H1 (cell line): ENCODE measurements around the gene EVI2B. TPM values are rescaled to one million over a fixed set of nuclear protein-coding genes. Genes with fewer than 3 reads are reported as not detected.
"Not testable (repeated sequence)": the region's sequence is repeated elsewhere in the genome, so short reads cannot be mapped to it uniquely, and the experiment has no call there.

Source experiments
- CTCF ChIA-PET: fragments of 300-600 bp; sonication (Branson Sonifier 250); formaldehyde crosslinking; loops from one replicate; lab custom pipeline; 2021; ENCODE audit not compliant: partially characterized antibody; lab: Charles Lee
- POLR2A ChIA-PET: fragments of 300-600 bp; sonication (Branson Sonifier 250); formaldehyde crosslinking; loops from one replicate; lab custom pipeline; 2021; ENCODE audit warnings: inconsistent platforms; ENCODE audit not compliant: partially characterized antibody; lab: Charles Lee
- DNase-seq, 2 experiments: peaks; one replicate each; pipeline versions ENCODE4 v3.0.0 to v3.0.0-alpha.2; 2010 to 2022; ENCODE audit warnings: low spot score in 2 of 2, low read depth in 1 of 2, mixed read lengths in 1 of 2
- FAIRE-seq: peaks from 2 replicates; lab custom pipeline; 2011; peaks lifted over from hg19 to GRCh38; lab: Jason Lieb, UNC
- H2AFZ ChIP-seq: 2 replicates; pipeline ENCODE4 v1.8.1; 2012; ENCODE audit warnings: low read length, inconsistent platforms
- H2AK5ac ChIP-seq: 2 replicates; pipeline ENCODE4 v1.6.1; 2013; ENCODE audit warnings: low read depth, low read length
- H2BK120ac ChIP-seq: replicated peaks from 2 replicates; pipeline ENCODE3; 2013; ENCODE audit warnings: low read depth, low read length, inconsistent platforms
- H2BK12ac ChIP-seq: 2 replicates; pipeline ENCODE4 v1.6.1; 2013; ENCODE audit warnings: low read depth, low read length
- H2BK15ac ChIP-seq: 2 replicates; pipeline ENCODE4 v1.6.1; 2013; ENCODE audit warnings: low read length
- H2BK20ac ChIP-seq: 2 replicates; pipeline ENCODE4 v1.6.1; 2013; ENCODE audit warnings: low read length
- H2BK5ac ChIP-seq: 2 replicates; pipeline ENCODE4 v1.6.1; 2013; ENCODE audit warnings: low read depth, low read length
- H3K14ac ChIP-seq: 2 replicates; pipeline ENCODE4 v1.6.1; 2013; ENCODE audit warnings: inconsistent platforms; ENCODE audit not compliant: insufficient read length
- H3K18ac ChIP-seq: 2 replicates; pipeline ENCODE4 v1.6.1; 2013; ENCODE audit warnings: low read length; ENCODE audit errors: extremely low read depth
- H3K23ac ChIP-seq: 2 replicates; pipeline ENCODE4 v1.6.1; 2013; ENCODE audit warnings: inconsistent platforms; ENCODE audit not compliant: insufficient read length
- H3K23me2 ChIP-seq: 2 replicates; pipeline ENCODE4 v1.6.1; 2013; ENCODE audit warnings: low read depth, low read length
- H3K27ac ChIP-seq: 2 replicates; pipeline ENCODE4 v1.6.1; 2011; ENCODE audit warnings: low read depth, low read length, inconsistent platforms
- H3K27me3 ChIP-seq, 4 experiments: replicated peaks in 1 of 4; 1 replicate in 1 of 4; 2 replicates in 3 of 4; pipeline versions ENCODE4 v1.6.1 to v1.8.1; 2011 to 2013; ENCODE audit warnings: low read length in 3 of 4, mild to moderate bottlenecking in 3 of 4, inconsistent platforms in 2 of 4, mixed read lengths in 2 of 4, moderate library complexity in 1 of 4; ENCODE audit not compliant: control insufficient read depth in 3 of 4, insufficient read depth in 3 of 4; ENCODE audit errors: extremely low read depth in 1 of 4
- H3K36me3 ChIP-seq, 4 experiments: 2 replicates each; pipeline versions ENCODE4 v1.6.1 to v1.8.1; 2011 to 2013; ENCODE audit warnings: mild to moderate bottlenecking in 4 of 4, low read length in 3 of 4, moderate library complexity in 2 of 4, control low read depth in 1 of 4, inconsistent platforms in 1 of 4; ENCODE audit not compliant: insufficient read depth in 4 of 4, control insufficient read depth in 2 of 4
- H3K4ac ChIP-seq: replicated peaks from 2 replicates; pipeline ENCODE3; 2013; ENCODE audit warnings: low read length, low read depth, mixed read lengths, inconsistent platforms; ENCODE audit not compliant: insufficient read length
- H3K4me1 ChIP-seq, 4 experiments: replicated peaks in 1 of 4; 1 replicate in 1 of 4; 2 replicates in 3 of 4; pipeline versions ENCODE4 v1.6.1 to v1.8.1; 2011 to 2013; ENCODE audit warnings: low read length in 3 of 4, inconsistent platforms in 2 of 4, mixed read lengths in 1 of 4; ENCODE audit not compliant: insufficient read depth in 4 of 4, control insufficient read depth in 3 of 4
- H3K4me2 ChIP-seq, 2 experiments: 2 replicates each; pipeline versions ENCODE4 v1.6.1 to v1.8.1; 2011 to 2013; ENCODE audit warnings: low read depth in 2 of 2, low read length in 2 of 2, control low read depth in 1 of 2, inconsistent platforms in 1 of 2, mild to moderate bottlenecking in 1 of 2; ENCODE audit not compliant: insufficient read depth in 1 of 2
- H3K4me3 ChIP-seq, 4 experiments: fragments of 200-600, 300-600 bp in 1 of 4; sonication (generic), shearing (Covaris generic), sonication (Bioruptor Twin) in 1 of 4; 2 replicates each; pipeline versions ENCODE4 v1.5.1 to v1.8.1; 2011 to 2016; ENCODE audit warnings: low read length in 4 of 4, low read depth in 3 of 4, control low read depth in 2 of 4, inconsistent platforms in 2 of 4, mild to moderate bottlenecking in 2 of 4, mixed read lengths in 1 of 4, moderate library complexity in 1 of 4; ENCODE audit not compliant: insufficient read depth in 2 of 4; ENCODE audit errors: extremely low read depth in 1 of 4
- H3K56ac ChIP-seq: replicated peaks from 2 replicates; pipeline ENCODE3; 2013; ENCODE audit warnings: low read depth, mild to moderate bottlenecking, mixed read lengths, low read length, inconsistent platforms; ENCODE audit not compliant: insufficient read length
- H3K79me1 ChIP-seq: 2 replicates; pipeline ENCODE4 v1.6.1; 2013; ENCODE audit warnings: low read depth, low read length, control low read depth
- H3K79me2 ChIP-seq, 2 experiments: 2 replicates each; pipeline versions ENCODE4 v1.6.1 to v1.8.1; 2012 to 2013; ENCODE audit warnings: low read length in 2 of 2, mild to moderate bottlenecking in 2 of 2, inconsistent platforms in 1 of 2; ENCODE audit not compliant: insufficient read depth in 2 of 2, control insufficient read depth in 1 of 2
- H3K9ac ChIP-seq, 4 experiments: replicated peaks in 1 of 4; 1 replicate in 1 of 4; 2 replicates in 3 of 4; pipeline versions ENCODE4 v1.6.1 to v1.8.1; 2011 to 2013; ENCODE audit warnings: low read depth in 3 of 4, low read length in 3 of 4, control low read depth in 2 of 4, mild to moderate bottlenecking in 2 of 4, moderate library complexity in 2 of 4, inconsistent platforms in 1 of 4; ENCODE audit errors: extremely low read depth in 1 of 4
- H3K9me3 ChIP-seq, 2 experiments: 2 replicates each; pipeline versions ENCODE4 v1.6.1 to v1.8.1; 2012 to 2013; ENCODE audit warnings: mild to moderate bottlenecking in 2 of 2, moderate library complexity in 2 of 2, control low read depth in 1 of 2, inconsistent platforms in 1 of 2, low read depth in 1 of 2, low read length in 1 of 2, mixed read lengths in 1 of 2; ENCODE audit not compliant: insufficient read depth in 2 of 2
- H4K20me1 ChIP-seq, 2 experiments: replicated peaks in 1 of 2; 2 replicates each; pipeline versions ENCODE3 to v1.8.1; 2011 to 2013; ENCODE audit warnings: inconsistent platforms in 2 of 2, low read length in 2 of 2, mild to moderate bottlenecking in 1 of 2; ENCODE audit not compliant: insufficient read depth in 2 of 2, control insufficient read depth in 1 of 2
- H4K5ac ChIP-seq: 2 replicates; pipeline ENCODE4 v1.6.1; 2013; ENCODE audit warnings: low read length, low read depth, mixed read lengths, inconsistent platforms; ENCODE audit not compliant: insufficient read length
- H4K8ac ChIP-seq: 2 replicates; pipeline ENCODE4 v1.8.0; 2013; ENCODE audit warnings: mild to moderate bottlenecking, moderate library complexity, low read length, inconsistent platforms; ENCODE audit not compliant: insufficient read depth; ENCODE audit errors: extremely low read depth
- H4K91ac ChIP-seq: replicated peaks from 2 replicates; pipeline ENCODE3; 2013; ENCODE audit warnings: low read length, mixed read lengths, inconsistent platforms; ENCODE audit not compliant: insufficient read length
- ATF3 ChIP-seq: IDR thresholded peaks from 2 replicates; pipeline ENCODE4 v1.6.1; 2011; ENCODE audit warnings: low read depth, mild to moderate bottlenecking, low read length; ENCODE audit not compliant: insufficient read depth
- WGBS, 2 experiments: shearing (Covaris generic) in 1 of 2; methylation state at CpG; one replicate each; pipeline versions ENCODE4 v1.1.6 to v1.1.7; 2013 to 2015; ENCODE audit warnings: low lambda C conversion rate in 2 of 2, mixed read lengths in 2 of 2, inconsistent platforms in 1 of 2, low coverage in 1 of 2, missing lambda C conversion rate in 1 of 2; ENCODE audit not compliant: insufficient replicate concordance in 2 of 2, insufficient coverage in 1 of 2, insufficient read length in 1 of 2; ENCODE audit errors: extremely low coverage in 1 of 2, missing lambda C conversion rate in 1 of 2; 5-methylcytosine and 5-hydroxymethylcytosine counted together
- polyA plus RNA-seq, 7 experiments: library from polyadenylated mRNA; depleted of rRNA in 3 of 7; stranded (reverse) in 5 of 7; unstranded in 2 of 7; fragments of >200 nt in 5 of 7; fragments of 200-250 nt in 2 of 7; gene quantifications; 1 replicate in 5 of 7; 2 replicates in 1 of 7; 4 replicates in 1 of 7; pipeline versions ENCODE4 v1.2.1 to v1.2.3, GENCODE V29; 2011 to 2013; ENCODE audit warnings: missing spikeins in 2 of 7, mixed read lengths in 2 of 7
- total RNA-seq: library from RNA; stranded (reverse); fragmentation: NEBNext Ultra II Directional; extraction: Animal tissue kit (Norgen Biotek cat#: 25700); gene quantifications from 2 replicates; pipeline ENCODE4 v1.2.1, GENCODE V29; 2021
- TF ChIP-seq, protein P1 (sequence below): IDR thresholded peaks from 2 replicates; pipeline ENCODE4 v1.6.1; 2012; ENCODE audit warnings: inconsistent platforms

The EVI2B gene
- total and polyA plus RNA-seq, 2 of the 8 experiments (the other 6 are each of a cell fraction or from before 2014, with no cell fraction given) = not detected

- TF ChIP-seq ATF3 = no peak
- TF ChIP-seq, protein P1, sequence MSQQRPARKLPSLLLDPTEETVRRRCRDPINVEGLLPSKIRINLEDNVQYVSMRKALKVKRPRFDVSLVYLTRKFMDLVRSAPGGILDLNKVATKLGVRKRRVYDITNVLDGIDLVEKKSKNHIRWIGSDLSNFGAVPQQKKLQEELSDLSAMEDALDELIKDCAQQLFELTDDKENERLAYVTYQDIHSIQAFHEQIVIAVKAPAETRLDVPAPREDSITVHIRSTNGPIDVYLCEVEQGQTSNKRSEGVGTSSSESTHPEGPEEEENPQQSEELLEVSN = no peak
Observed at GRCh38 chr17:31289790-31290189, 24.1 kb downstream of the EVI2B start (continued).

GRCh38 chr17:31287932-31288331 is 25.9 kb downstream of the EVI2B start:
- H4K8ac ChIP-seq, H4K5ac ChIP-seq, H2BK12ac ChIP-seq, DNase-seq, H2BK5ac ChIP-seq, H3K9me3 ChIP-seq, H4K91ac ChIP-seq, H3K14ac ChIP-seq, H3K9ac ChIP-seq, H3K23ac ChIP-seq, H2AFZ ChIP-seq, H3K4me2 ChIP-seq, H3K56ac ChIP-seq, H3K23me2 ChIP-seq, H3K79me2 ChIP-seq, POLR2A ChIA-PET, H3K79me1 ChIP-seq, H2BK120ac ChIP-seq, H4K20me1 ChIP-seq, FAIRE-seq, H3K4me3 ChIP-seq, H3K27ac ChIP-seq, H2BK15ac ChIP-seq, H2BK20ac ChIP-seq, H2AK5ac ChIP-seq, H3K36me3 ChIP-seq, H3K18ac ChIP-seq, CTCF ChIA-PET, H3K27me3 ChIP-seq, H3K4me1 ChIP-seq, H3K4ac ChIP-seq: not testable (repeated sequence)
- no CpG with 5 or more reads among the region's 1 CpG for WGBS, 2 experiments
